ENCODE measurements around the gene OR10C1.

The OR10C1 gene, protein sequence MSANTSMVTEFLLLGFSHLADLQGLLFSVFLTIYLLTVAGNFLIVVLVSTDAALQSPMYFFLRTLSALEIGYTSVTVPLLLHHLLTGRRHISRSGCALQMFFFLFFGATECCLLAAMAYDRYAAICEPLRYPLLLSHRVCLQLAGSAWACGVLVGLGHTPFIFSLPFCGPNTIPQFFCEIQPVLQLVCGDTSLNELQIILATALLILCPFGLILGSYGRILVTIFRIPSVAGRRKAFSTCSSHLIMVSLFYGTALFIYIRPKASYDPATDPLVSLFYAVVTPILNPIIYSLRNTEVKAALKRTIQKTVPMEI

DNA sequence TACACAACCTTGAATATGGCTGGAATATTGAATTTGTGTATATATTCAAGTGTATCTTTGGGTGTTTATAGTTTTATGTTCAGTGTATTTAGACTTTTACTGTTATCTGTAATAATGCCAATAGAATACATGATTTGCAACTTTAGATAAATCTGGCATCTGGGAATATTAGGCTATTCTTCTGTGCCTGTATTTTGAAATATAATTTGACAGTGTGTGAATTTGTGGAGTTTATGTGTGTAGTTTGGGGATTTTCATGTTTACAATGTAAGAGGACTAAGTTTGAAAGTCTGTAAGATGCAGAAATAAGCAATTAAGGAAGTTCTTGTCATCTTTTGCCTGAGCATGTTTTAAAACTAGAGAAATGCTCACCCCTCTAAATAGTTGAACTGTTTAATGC, at the start of gene OR10C1:
TSS of gene OR10C1 (plus strand) at position 301 of the 400 bp plus-strand sequence. CDS start 710 bp downstream, outside the sequence.
- no peak for DNase-seq (ENCODE audit: low spot score)
- POLR2A ChIA-PET (ENCODE audit: low non-redundant PET), result no interaction called here
- H3K27ac ChIP-seq, result no peak within 1 kb of the TSS
- TF ChIP-seq, protein P1, sequence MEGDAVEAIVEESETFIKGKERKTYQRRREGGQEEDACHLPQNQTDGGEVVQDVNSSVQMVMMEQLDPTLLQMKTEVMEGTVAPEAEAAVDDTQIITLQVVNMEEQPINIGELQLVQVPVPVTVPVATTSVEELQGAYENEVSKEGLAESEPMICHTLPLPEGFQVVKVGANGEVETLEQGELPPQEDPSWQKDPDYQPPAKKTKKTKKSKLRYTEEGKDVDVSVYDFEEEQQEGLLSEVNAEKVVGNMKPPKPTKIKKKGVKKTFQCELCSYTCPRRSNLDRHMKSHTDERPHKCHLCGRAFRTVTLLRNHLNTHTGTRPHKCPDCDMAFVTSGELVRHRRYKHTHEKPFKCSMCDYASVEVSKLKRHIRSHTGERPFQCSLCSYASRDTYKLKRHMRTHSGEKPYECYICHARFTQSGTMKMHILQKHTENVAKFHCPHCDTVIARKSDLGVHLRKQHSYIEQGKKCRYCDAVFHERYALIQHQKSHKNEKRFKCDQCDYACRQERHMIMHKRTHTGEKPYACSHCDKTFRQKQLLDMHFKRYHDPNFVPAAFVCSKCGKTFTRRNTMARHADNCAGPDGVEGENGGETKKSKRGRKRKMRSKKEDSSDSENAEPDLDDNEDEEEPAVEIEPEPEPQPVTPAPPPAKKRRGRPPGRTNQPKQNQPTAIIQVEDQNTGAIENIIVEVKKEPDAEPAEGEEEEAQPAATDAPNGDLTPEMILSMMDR (conservative IDR thresholded peaks at IDR 0.05; ENCODE audit: low read depth), result no peak
- CTCF ChIA-PET, result no interaction called here

DNA sequence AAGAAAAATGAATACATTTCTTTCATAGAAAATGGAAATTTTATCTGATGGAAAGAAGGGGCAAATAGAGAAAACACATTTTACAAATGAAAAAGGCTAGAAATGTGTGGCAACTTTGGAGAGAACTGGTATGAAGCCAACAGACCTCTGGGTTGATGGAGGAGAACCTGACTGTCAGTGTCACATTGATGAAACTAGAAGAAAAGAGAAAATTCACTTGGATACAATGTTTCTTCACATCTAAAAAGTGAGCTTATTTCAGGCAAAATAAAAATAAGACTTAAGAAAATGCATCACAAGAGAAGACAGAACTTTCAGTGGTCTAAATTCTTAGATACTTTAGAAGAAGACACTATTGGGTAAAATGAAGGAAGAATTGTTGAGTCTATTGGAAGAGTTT, 43.8 kb upstream of the OR10C1 start, which contains the start of gene OR12D2:
TSS of gene OR12D2 (plus strand) at position 301 of the 400 bp plus-strand sequence. CDS start 1,069 bp downstream, outside the sequence.
- DNase-seq (ENCODE audit: low spot score), result no peak
- CTCF ChIA-PET, result interaction anchor here (0.5 kb wide), 1 partner anchor 18 kb away, joined by 3 read pairs; no protein-coding TSS in a partner anchor
- no peak within 1 kb of the TSS for H3K27ac ChIP-seq
- POLR2A ChIA-PET (ENCODE audit: low non-redundant PET), result no interaction called here
- TF ChIP-seq, protein P1 (conservative IDR thresholded peaks at IDR 0.05; ENCODE audit: low read depth), result no peak

DNA sequence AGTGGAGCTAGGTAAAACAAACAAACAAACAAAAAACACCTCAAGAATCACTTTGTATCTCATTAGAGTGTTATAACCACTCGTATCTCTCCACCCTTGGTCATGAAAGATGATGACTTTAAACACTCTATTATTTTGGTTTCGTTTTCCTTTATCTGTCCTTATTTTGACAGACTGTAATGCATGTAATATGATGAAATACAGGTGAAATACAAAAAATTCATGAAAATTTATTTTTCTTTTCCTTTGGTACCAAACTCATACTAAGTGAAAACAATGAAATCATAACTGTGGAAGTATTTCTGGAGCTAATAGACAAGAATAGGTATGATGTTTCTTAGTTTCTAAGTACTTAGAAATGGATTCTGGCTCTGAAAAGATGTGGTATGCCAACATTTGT, 39.6 kb upstream of the OR10C1 start:
- CTCF ChIA-PET, result no interaction called here
- POLR2A ChIA-PET (ENCODE audit: low non-redundant PET), result no interaction called here
- TF ChIP-seq, protein P1 (conservative IDR thresholded peaks at IDR 0.05; ENCODE audit: low read depth), result no peak
- no peak overlapping the region for H3K27ac ChIP-seq
- DNase-seq (ENCODE audit: low spot score), result no peak

DNA sequence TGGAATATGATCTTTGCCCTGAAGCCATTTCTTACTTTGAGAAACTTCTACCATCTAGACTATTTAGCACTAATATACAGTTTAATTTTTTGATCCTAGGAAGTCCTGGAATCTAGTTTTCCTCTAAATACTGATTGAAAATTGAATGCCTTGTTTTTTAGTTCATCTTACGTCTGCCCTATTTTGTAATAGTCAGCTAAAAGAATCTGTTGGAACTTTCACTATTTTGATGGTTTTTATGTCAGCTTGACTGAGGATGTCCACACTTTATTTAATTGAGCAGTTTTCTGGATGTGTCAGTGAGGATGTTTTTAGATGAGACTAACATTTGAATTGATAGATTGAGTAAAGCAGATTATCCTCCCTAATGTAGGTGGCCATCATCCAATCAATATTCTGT, 35.3 kb upstream of the OR10C1 start:
- no peak overlapping the region for H3K27ac ChIP-seq
- CTCF ChIA-PET, result no interaction called here
- TF ChIP-seq, protein P1 (conservative IDR thresholded peaks at IDR 0.05; ENCODE audit: low read depth), result no peak
- DNase-seq (ENCODE audit: low spot score), result no peak
- POLR2A ChIA-PET (ENCODE audit: low non-redundant PET), result no interaction called here

DNA sequence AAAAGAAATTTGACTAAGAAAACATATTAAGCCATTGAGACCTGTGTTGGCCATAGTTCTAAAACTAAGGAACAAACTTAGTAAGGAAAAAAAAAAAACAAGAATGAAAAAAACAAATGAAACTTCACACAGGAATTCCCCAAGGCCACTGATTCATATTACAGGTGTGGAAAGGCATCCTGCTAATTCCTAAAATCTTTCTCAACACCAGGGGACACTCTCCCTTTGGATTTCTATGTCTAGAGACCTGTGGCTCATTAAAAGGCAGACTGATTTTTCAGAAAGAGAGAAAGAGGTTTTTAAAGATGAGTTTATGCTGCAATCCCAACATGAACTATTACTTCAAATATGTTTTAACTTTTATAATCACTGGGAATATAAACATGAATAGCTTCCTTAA, 24.5 kb upstream of the OR10C1 start, which contains the start of gene OR12D1:
TSS of gene OR12D1 (plus strand) at position 341 of the 400 bp plus-strand sequence.
- DNase-seq (ENCODE audit: low spot score), result peak; percentile 4
- CTCF ChIA-PET, result interaction anchor here (0.8 kb wide), 1 partner anchor 174 kb away, joined by 3 read pairs; no protein-coding TSS in a partner anchor
- TF ChIP-seq, protein P1 (conservative IDR thresholded peaks at IDR 0.05; ENCODE audit: low read depth), result no peak
- POLR2A ChIA-PET (ENCODE audit: low non-redundant PET), result no interaction called here
- no peak within 1 kb of the TSS for H3K27ac ChIP-seq

DNA sequence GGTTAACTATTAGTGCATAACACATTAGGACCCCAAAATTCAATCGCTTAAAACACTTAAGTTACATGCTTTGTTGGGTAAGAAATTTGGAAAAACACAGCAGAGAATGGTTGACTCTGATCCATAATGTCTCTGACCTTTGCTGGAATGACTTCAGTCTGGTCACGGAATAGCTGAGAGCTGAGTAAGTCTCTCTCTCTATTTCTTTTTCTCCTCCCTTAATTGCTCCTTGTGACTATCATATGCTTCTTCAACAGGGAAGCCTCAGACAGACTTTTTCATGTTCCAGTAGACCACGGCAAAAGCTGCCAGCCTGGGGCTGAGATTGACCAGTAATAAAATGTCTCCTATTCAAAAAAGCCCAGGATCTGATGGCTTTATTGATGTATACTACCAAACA, 19.6 kb upstream of the OR10C1 start:
- no peak for DNase-seq (ENCODE audit: low spot score)
- H3K27ac ChIP-seq, result no peak overlapping the region
- ChIA-PET CTCF (no interaction called here), POLR2A (ENCODE audit: low non-redundant PET) (no interaction called here)
- TF ChIP-seq, protein P1 (conservative IDR thresholded peaks at IDR 0.05; ENCODE audit: low read depth), result no peak

All from RWPE1 (cell line).